Activated T-cell treated with anti-CD3 and anti-CD28 coated beads for 1 hour (primary cell): ENCODE results near the gene NXNL2.

Source experiments
- DNase-seq: peaks from one replicate; pipeline ENCODE4 v3.0.0-alpha.2; 2020; ENCODE audit warnings: low read depth

Gene NXNL2

DNA sequence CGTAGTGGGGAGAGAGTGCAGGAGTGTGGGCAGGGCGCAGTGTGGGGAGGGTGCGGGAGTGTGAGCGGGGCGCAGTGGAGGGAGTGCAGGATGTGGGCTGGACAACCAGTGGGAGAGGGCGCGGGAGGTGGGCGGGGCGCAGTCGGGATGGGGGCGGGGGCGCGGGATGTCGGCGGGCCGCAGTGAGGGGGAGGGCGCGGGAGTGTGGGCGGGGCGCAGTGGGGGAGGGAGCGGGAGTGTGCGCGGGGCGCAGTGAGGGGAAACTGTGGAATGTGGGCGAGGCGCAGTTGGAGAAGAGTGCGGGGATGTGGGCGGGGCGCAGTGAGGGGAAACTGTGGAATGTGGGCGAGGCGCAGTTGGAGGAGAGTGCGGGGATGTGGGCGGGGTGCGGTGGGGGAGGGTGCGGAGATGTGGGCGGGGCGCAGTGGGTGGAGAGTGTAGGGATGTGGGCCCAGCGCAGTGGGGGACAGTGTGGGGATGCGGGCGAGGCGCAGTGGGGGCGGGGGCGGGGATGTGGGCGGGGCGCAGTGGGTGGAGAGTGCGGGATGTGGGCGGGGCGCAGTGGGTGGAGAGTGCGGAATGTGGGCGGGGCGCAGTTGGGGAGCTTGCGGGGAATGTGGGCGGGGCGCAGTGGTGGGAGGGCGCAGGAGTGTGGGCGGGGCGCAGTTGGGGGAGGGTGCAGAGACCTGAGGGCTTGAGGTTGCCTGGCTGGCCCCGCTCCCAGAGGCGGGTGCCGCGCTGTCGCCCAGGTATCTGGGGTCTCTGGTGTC lies at the start of gene NXNL2:
TSS of gene NXNL2 (plus strand) at position 723 of the 770 bp plus-strand sequence. CDS start 257 bp downstream, outside the sequence.
- DNase-seq = peak; percentile 49

DNA sequence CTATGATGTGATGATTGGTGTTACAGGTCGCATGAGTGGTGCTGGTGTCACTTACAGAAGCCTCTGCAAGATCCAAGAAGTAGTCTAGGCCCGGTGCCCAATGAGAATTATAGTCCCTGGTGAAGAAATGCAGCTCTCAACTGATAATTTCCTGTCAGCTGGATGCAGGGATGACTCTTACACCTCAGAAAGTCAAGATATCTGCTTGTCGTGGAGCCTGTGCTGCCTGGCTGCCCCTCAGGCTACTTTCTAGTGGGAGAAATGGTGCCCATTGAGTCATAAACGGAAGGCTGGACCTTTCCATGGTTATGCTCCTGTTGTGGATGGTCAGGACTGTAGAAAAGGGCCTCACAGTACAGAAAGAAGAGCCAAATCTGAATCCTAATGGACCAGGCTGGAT lies 46.8 kb upstream of the NXNL2 start:
- no peak for DNase-seq

GRCh38 chr9:88494983-88495721 lies 39.8 kb upstream of the NXNL2 start:
- no peak for DNase-seq

GRCh38 chr9:88497224-88497623 lies 37.8 kb upstream of the NXNL2 start:
- no peak for DNase-seq

DNA sequence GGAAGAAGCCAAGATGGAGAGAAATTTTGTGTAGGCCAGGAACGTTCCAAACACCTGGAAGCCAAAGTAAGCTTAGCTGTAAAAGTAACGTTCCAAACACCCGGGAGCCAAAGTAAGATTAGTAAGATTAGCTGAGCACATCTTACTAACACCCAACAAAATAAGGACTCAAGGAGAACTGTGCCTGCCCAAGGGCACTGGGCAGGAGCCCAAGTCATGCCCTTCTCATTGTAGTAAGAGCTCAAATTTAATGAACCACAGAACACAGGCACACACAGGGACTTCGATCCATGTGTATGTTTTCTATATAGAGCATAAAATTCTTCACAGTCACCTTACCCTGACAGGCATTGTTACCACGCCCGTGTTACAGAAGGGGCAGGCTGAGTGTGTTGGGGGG lies 36.1 kb upstream of the NXNL2 start:
- no peak for DNase-seq

DNA sequence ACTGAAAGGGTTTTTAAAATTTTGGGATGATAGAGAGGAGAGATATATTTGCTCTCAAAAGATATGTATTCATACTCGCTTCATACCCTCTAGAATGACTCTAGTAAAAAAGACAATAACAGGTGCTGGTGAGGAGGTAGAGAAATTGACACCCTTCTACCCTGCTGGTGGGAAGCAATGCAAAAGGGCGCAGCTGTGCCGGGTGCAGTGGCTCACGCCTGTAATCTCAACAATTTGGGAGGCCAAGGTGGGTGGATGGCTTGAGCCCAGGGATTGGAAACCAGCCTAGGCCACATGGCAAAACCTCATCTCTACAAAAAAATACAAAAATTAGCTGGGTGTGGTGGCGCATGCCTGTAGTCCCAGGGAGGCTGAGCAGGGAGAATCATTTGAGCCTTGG lies 33.9 kb upstream of the NXNL2 start:
- DNase-seq = no peak

DNA sequence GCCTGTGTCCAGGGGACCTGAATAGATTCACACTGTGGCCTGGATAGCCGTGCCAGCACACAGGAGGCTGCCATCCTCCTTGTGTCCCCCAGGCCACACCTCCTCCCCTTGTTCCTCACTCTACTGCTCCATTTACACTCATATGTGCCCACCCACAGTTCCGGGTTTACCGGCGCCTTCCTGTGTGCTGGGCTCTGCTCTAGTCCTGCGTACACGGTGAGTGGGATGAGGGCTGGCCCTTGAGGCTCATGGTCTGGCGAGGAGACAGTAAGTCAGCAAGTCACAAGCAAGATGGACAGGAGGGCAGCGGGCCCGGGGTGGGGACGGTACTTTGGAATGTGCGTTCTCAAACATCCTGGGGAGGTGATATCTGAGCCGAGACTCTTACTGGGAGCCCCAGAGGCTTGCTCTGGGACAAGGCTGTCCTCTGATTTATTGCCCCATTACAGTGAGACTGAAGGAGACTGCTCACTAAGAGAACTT lies 32.4 kb upstream of the NXNL2 start:
- no peak for DNase-seq

DNA sequence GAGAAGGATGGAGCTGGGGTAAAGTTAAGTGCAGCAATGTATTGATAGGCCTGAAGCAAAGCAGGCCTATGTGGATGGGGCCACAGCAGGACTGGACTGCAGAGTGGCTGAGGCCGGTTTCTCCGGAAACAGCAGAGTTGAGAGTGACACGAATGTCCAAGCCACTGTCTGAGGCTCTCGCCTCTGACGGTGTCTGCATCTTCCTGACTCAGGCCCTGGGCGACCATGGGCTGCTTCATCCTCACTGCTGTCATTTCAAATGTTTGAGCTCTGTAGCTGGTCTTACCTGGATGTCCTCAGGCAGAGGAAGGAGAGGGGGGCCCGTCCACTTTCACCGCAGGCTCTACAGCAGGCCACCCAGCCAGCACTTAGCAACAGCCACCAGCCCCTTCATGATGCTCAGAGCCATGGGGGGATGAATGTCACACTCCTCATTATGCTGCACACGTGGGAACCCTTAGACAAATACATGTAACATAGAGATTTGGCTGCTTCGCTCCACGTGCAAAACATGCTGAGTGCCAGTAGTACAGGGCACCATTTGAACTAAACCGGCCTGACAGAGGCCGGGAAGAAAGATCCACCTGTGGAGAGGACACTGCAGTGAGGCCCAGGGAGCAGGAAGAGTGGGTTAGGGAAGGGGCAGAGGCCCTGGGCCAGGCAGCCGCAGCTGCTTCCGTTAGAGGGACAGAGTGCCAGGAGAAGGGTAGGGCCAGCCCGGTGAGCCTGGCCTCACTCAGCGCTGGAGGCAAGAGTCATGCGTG lies 31.7 kb upstream of the NXNL2 start:
- no peak for DNase-seq

DNA sequence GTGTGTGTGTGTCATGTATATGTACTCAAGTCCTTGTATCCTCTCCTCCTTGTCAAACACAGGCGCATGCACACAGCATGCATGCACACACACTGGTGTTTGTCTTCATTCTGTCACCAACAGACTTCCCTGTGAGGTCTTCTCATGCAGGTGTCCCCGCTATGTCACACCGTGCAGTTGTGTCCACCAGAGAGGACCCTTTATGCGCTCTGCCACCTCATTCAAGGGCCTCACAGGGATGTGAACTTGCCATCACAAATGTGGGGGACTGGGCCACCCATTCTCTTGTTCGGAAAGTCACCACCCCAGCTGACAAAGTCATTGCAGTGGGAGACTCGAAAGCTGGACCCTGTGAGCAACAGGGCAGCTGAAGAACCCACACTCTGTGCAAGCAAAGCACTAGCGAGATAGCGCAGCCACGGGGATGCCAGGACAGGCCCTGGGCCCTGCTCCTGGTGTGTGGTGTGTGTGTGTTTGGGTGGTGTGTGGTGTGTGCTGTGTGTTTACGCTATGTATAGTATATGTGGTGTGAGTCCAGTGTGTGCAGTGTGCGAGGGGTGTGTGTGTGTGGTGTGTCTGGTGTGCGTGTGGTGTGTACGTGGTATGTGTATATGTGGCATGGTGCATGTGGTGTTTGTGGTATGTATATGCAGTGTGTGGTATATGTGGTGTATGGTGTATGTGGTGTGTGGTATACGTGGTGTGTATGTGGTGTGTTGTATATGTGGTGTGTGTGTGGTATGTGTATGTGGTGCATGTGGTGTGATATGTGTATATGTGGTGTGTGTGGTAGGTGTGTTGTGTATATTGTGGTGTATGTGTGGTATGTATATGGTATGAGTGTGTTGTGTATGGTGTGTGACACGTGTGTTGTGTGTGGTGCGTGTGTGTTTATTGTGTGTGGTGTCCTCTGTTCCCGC lies 30.9 kb upstream of the NXNL2 start:
- no peak for DNase-seq

GRCh38 chr9:88508326-88508725 lies 26.7 kb upstream of the NXNL2 start:
- no peak for DNase-seq

GRCh38 chr9:88511906-88512305 lies 23.1 kb upstream of the NXNL2 start:
- no peak for DNase-seq

DNA sequence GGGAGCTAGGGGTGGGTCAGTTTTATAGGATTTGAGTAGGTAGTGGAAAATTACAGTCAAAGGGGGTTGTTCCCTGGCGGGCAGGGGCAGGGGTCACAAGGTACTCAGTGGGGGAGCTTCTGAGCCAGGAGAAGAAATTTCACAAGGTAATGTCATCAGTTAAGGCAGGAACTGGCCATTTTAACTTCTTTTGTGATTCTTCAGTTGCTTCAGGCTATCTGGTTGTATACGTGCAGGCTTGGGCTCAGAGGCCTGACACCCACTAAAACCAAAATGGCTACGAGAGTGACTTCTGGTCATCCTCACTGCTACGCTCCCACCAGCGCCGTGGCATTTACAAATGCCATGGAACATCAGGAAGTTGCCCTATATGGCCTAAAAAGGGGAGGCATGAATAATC lies 20.7 kb upstream of the NXNL2 start:
- DNase-seq = no peak

- DNase-seq = no peak
Measured at GRCh38 chr9:88521308-88521707, 13.7 kb upstream of the NXNL2 start.

GRCh38 chr9:88522360-88522759 lies 12.6 kb upstream of the NXNL2 start:
- DNase-seq = no peak

GRCh38 chr9:88523056-88523455 lies 11.9 kb upstream of the NXNL2 start:
- no peak for DNase-seq

GRCh38 chr9:88524911-88525310 lies 10.1 kb upstream of the NXNL2 start:
- DNase-seq = no peak

- no peak for DNase-seq
Measured at GRCh38 chr9:88527618-88528017, 7.4 kb upstream of the NXNL2 start.

GRCh38 chr9:88528080-88528790 lies 6.7 kb upstream of the NXNL2 start:
- DNase-seq = no peak

DNA sequence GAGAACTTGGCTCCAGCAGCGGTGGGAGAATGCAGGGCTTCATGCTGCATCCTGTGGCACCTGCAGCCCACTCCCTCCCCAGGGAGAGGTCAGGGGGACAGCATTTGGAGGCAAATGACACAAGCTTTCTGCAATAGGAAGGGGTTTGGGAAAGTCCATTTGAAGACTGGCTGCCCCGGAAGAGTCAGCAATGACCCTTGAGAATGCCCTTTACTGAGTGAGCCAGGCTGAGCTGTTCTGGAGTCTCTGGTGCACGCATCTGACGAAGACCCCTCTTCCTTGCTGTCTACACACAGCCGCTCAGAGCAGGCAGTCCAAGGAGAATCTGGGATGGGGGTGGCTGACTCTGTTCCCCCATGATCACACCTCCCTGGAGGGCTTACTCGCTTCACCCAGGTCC lies 5.5 kb upstream of the NXNL2 start:
- DNase-seq = no peak

- DNase-seq = no peak
Measured at GRCh38 chr9:88530051-88530450, 4.9 kb upstream of the NXNL2 start.
